HepG2 (cell line): ENCODE measurements around the gene MYO3B. TPM values are rescaled to one million over a fixed set of nuclear protein-coding genes. Genes with fewer than 3 reads are reported as not detected.

Experiments
- ATAC-seq: fragments of 200-7000 bp; cut with Tn5 transposase; 3 replicates; pipeline ENCODE4 v1.9.1; 2020; ENCODE audit warnings: mild to moderate bottlenecking, moderate library complexity
- BruUV-seq: library from RNA; stranded (reverse); fragments of 400-500 nt; replicated peaks from 2 replicates; lab custom pipeline; 2021; lab: Mats Ljungman, UMichigan
- CTCF ChIA-PET: fragments of 300-600 bp; formaldehyde crosslinking; extraction: SDS; loops from one replicate; lab custom pipeline; 2021; ENCODE audit warnings: low total read pairs, inconsistent platforms, low intra/inter-chr PET ratio; lab: Yijun Ruan, JAX
- POLR2A ChIA-PET: fragments of 350-600 bp; sonication (Branson Sonifier 250); formaldehyde crosslinking; loops from one replicate; lab custom pipeline; 2020; ENCODE audit warnings: antibody characterized with exemption, inconsistent platforms; lab: Yijun Ruan, JAX
- DNase-seq: peaks from one replicate; pipeline ENCODE4 v3.0.0-alpha.2; 2015; ENCODE audit warnings: low spot score
- FAIRE-seq: peaks from 3 replicates; lab custom pipeline; 2011; peaks lifted over from hg19 to GRCh38; lab: Jason Lieb, UNC
- H2AFZ ChIP-seq: one replicate; pipeline ENCODE4 v1.6.1; 2011; ENCODE audit warnings: low read length, inconsistent platforms
- H3K27ac ChIP-seq: fragments of 300-600 bp; 3 replicates; pipeline ENCODE4 v1.8.0; 2011; ENCODE audit warnings: mixed run types, mild to moderate bottlenecking, mixed read lengths, low read length, inconsistent platforms; ENCODE audit not compliant: insufficient read depth; ENCODE audit errors: extremely low read length
- H3K27me3 ChIP-seq, 2 experiments: fragments of 200-600 bp in 1 of 2; 2 replicates in 1 of 2; 3 replicates in 1 of 2; pipeline versions ENCODE4 v1.6.0 to v1.8.0; 2011; ENCODE audit warnings: low read length in 2 of 2, mild to moderate bottlenecking in 2 of 2, moderate library complexity in 2 of 2, inconsistent platforms in 1 of 2; ENCODE audit not compliant: insufficient read depth in 2 of 2, control insufficient read depth in 1 of 2
- H3K36me3 ChIP-seq, 2 experiments: fragments of 200-600 bp in 1 of 2; replicated peaks in 1 of 2; 2 replicates in 1 of 2; 3 replicates in 1 of 2; pipeline versions ENCODE4 v1.5.1 to v1.8.0; 2011; ENCODE audit warnings: low read length in 2 of 2, inconsistent platforms in 1 of 2; ENCODE audit not compliant: insufficient read depth in 2 of 2, control insufficient read depth in 1 of 2
- H3K4me1 ChIP-seq: 2 replicates; pipeline ENCODE4 v1.5.1; 2012; ENCODE audit warnings: low read length, inconsistent platforms; ENCODE audit not compliant: insufficient read depth
- H3K4me2 ChIP-seq: 2 replicates; pipeline ENCODE4 v1.6.0; 2011; ENCODE audit warnings: low read depth, low read length, inconsistent platforms
- H3K4me3 ChIP-seq, 3 experiments: fragments of 200-600 bp in 1 of 3; sonication (generic), shearing (Covaris generic) in 1 of 3; replicated peaks in 1 of 3; 2 replicates each; pipeline ENCODE4 v1.5.1; 2011 to 2016; ENCODE audit warnings: low read length in 3 of 3, inconsistent platforms in 2 of 3, low read depth in 2 of 3, mild to moderate bottlenecking in 2 of 3, control low read depth in 1 of 3, mixed read lengths in 1 of 3; ENCODE audit not compliant: insufficient read depth in 1 of 3
- H3K79me2 ChIP-seq: one replicate; pipeline ENCODE4 v1.6.1; 2011; ENCODE audit warnings: low read length, inconsistent platforms; ENCODE audit not compliant: insufficient read depth
- H3K9ac ChIP-seq: 2 replicates; pipeline ENCODE4 v1.6.0; 2011; ENCODE audit warnings: mild to moderate bottlenecking, low read depth, low read length, inconsistent platforms; ENCODE audit not compliant: insufficient read depth
- H3K9me3 ChIP-seq: 2 replicates; pipeline ENCODE4 v1.5.1; 2012; ENCODE audit warnings: mild to moderate bottlenecking, low read length
- H4K20me1 ChIP-seq: 2 replicates; pipeline ENCODE4 v1.6.0; 2011; ENCODE audit warnings: inconsistent platforms, mild to moderate bottlenecking, low read length, moderate library complexity; ENCODE audit not compliant: insufficient read depth
- ADNP ChIP-seq: sonication (generic); formaldehyde crosslinking; IDR thresholded peaks from 2 replicates; pipeline ENCODE4 v1.4.0; 2020; ENCODE audit warnings: missing genetic modification reagents
- GLI4 ChIP-seq: sonication (generic); formaldehyde crosslinking; IDR thresholded peaks from 2 replicates; pipeline ENCODE4 v1.5.1; 2020; ENCODE audit warnings: missing genetic modification reagents, mild to moderate bottlenecking, moderate library complexity, borderline replicate concordance
- HDAC2 ChIP-seq: sonication (generic); formaldehyde crosslinking; IDR thresholded peaks from 2 replicates; pipeline ENCODE4 v1.4.0; 2020; ENCODE audit warnings: missing genetic modification reagents
- HOXD1 ChIP-seq: sonication (generic); formaldehyde crosslinking; IDR thresholded peaks from 2 replicates; pipeline ENCODE4 v1.5.0; 2020; ENCODE audit warnings: missing genetic modification reagents
- MXI1 ChIP-seq: IDR thresholded peaks from 3 replicates; pipeline ENCODE4 v1.6.1; 2012; ENCODE audit warnings: low read depth, low read length, inconsistent platforms, borderline replicate concordance
- SALL1 ChIP-seq: sonication (generic); formaldehyde crosslinking; IDR thresholded peaks from 2 replicates; pipeline ENCODE4 v1.8.0; 2022; ENCODE audit warnings: mild to moderate bottlenecking, missing genetic modification reagents
- SNAPC4 ChIP-seq: sonication (generic); formaldehyde crosslinking; IDR thresholded peaks from 2 replicates; pipeline ENCODE4 v1.4.0; 2020; ENCODE audit warnings: mild to moderate bottlenecking, missing genetic modification reagents
- TCF12 ChIP-seq, 2 experiments: fragments of 450-650 bp in 1 of 2; sonication (generic) in 1 of 2; formaldehyde crosslinking in 1 of 2; IDR thresholded peaks; 2 replicates each; pipeline versions ENCODE4 v1.6.1 to v1.8.0; 2017 to 2022; ENCODE audit warnings: antibody characterized with exemption in 1 of 2, mild to moderate bottlenecking in 1 of 2, missing genetic modification reagents in 1 of 2, moderate library complexity in 1 of 2
- ZFAT ChIP-seq: sonication (generic); formaldehyde crosslinking; conservative IDR thresholded peaks from 2 replicates; pipeline ENCODE4 v1.8.1; 2023; ENCODE audit warnings: missing genetic modification reagents, inconsistent platforms
- ZNF235 ChIP-seq: sonication (generic); formaldehyde crosslinking; IDR thresholded peaks from 2 replicates; pipeline ENCODE4 v1.8.1; 2023; ENCODE audit warnings: mild to moderate bottlenecking, missing genetic modification reagents, borderline replicate concordance
- ZNF773 ChIP-seq: sonication (generic); formaldehyde crosslinking; IDR thresholded peaks from 2 replicates; pipeline ENCODE4 v1.4.0; 2020; ENCODE audit warnings: missing genetic modification reagents, borderline replicate concordance
- ZNF780A ChIP-seq: sonication (generic); formaldehyde crosslinking; IDR thresholded peaks from 2 replicates; pipeline ENCODE4 v1.8.0; 2022; ENCODE audit warnings: mild to moderate bottlenecking, missing genetic modification reagents, moderate library complexity
- ZSCAN29 ChIP-seq: sonication (generic); formaldehyde crosslinking; conservative IDR thresholded peaks from 2 replicates; pipeline ENCODE4 v1.4.0; 2020; ENCODE audit warnings: mild to moderate bottlenecking, missing genetic modification reagents
- WGBS: methylation state at CpG from one replicate; pipeline ENCODE4 v1.1.6; 2017; ENCODE audit warnings: low lambda C conversion rate; 5-methylcytosine and 5-hydroxymethylcytosine counted together
- in situ Hi-C: cut with HindIII; loops from 2 replicates; pipeline ENCODE4 v1.10.0; 2017; ENCODE audit warnings: low pct_unique_long_range_greater_than_20kb; ENCODE audit not compliant: extremely low pct_ligation_motif_present
- intact Hi-C: fragments of 100-400 bp; cut with micrococcal nuclease; formaldehyde crosslinking; loops from one replicate; pipeline ENCODE4 v1.10.0; 2022; ENCODE audit not compliant: unreplicated experiment
- polyA plus RNA-seq, 8 experiments: library from polyadenylated mRNA; depleted of rRNA in 3 of 8; stranded (reverse) in 7 of 8; unstranded in 1 of 8; fragments of >200 nt; fragmentation: Illumina TruSeq in 4 of 8; extraction: Trizol in 4 of 8; gene quantifications; 2 replicates each; pipeline versions ENCODE4 v1.2.1 to v1.2.3, GENCODE V29; 2011 to 2016; ENCODE audit warnings: low read depth in 4 of 8, missing spikeins in 1 of 8, mixed read lengths in 1 of 8; ENCODE audit not compliant: insufficient read depth in 1 of 8
- total RNA-seq, 5 experiments: library from RNA; depleted of rRNA; stranded (reverse); fragments of >200 nt; fragmentation: Illumina TruSeq; extraction: Trizol; gene quantifications; 2 replicates each; pipeline ENCODE4 v1.2.3, GENCODE V29; 2016; ENCODE audit warnings: low read depth in 1 of 5
- TF ChIP-seq, protein P1 (sequence below): sonication (generic); formaldehyde crosslinking; IDR thresholded peaks from 2 replicates; pipeline ENCODE4 v1.4.0; 2020; ENCODE audit warnings: missing genetic modification reagents; ENCODE audit errors: not compliant biosample characterization
- TF ChIP-seq, protein P2 (sequence below): IDR thresholded peaks from 2 replicates; pipeline ENCODE4 v1.6.1; 2016

The MYO3B gene
- total and polyA plus RNA-seq, 2 of the 13 experiments (the other 11 are each of a cell fraction or from before 2014, with no cell fraction given): 0.01 TPM; not detected in 1

DNA sequence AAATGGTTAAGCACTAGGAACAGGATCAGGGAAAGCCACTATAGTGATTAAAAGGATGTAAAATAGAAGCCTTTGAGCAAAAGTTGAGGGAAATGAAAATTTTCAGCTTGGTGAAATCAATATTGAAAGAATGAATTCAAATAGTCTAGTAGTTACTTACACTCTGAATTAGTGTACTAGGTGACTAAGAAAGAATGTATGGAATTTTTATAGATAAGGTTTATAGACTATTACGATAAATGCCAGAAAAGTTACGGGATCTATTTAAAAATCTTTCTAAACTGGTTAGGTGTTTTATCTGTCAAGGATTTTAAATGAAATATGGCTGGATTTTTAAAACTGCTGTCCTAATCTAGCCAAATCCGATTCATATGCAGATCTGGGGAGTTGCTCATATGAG is 208.6 kb downstream of the MYO3B start:
- Histone ChIP-seq H4K20me1 (no peaks in the 10 kb centered on the region), H3K79me2 (no peaks in the 10 kb centered on the region), H3K4me2 (no peak overlapping the region), H3K27me3 (peaks cover 0 to 37% of the 10 kb centered on the region in 2 experiments; a peak in 3 of 5 replicates), H3K4me1 (no peaks in the 10 kb centered on the region), H3K4me3 (no peak overlapping the region), H3K9ac (no peak overlapping the region), H3K27ac (no peak overlapping the region), H2AFZ (no peak overlapping the region), H3K9me3 (no peaks in the 10 kb centered on the region), H3K36me3 (no peaks in the 10 kb centered on the region)
- FAIRE-seq (no peak), ATAC-seq (no peak), DNase-seq (no peak)
- ChIA-PET POLR2A (no interaction called here), CTCF (no interaction called here)
- TF ChIP-seq ZNF780A (CRISPR knock-in tag) (no peak), ADNP (no peak), ZNF235 (CRISPR knock-in tag) (no peak), MXI1 (no peak), GLI4 (CRISPR knock-in tag) (no peak), TCF12 (IDR thresholded peaks at IDR 0.05) (no peak), TCF12 (CRISPR knock-in tag; IDR thresholded peaks at IDR 0.05) (no peak), HOXD1 (CRISPR knock-in tag) (no peak), ZNF773 (no peak), HDAC2 (CRISPR knock-in tag) (no peak), ZSCAN29 (no peak), ZFAT (CRISPR knock-in tag) (no peak), SALL1 (CRISPR knock-in tag) (no peak), SNAPC4 (CRISPR knock-in tag) (no peak)
- TF ChIP-seq, protein P1, sequence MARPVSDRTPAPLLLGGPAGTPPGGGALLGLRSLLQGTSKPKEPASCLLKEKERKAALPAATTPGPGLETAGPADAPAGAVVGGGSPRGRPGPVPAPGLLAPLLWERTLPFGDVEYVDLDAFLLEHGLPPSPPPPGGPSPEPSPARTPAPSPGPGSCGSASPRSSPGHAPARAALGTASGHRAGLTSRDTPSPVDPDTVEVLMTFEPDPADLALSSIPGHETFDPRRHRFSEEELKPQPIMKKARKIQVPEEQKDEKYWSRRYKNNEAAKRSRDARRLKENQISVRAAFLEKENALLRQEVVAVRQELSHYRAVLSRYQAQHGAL (CRISPR knock-in tag): no peak
- TF ChIP-seq, protein P2, sequence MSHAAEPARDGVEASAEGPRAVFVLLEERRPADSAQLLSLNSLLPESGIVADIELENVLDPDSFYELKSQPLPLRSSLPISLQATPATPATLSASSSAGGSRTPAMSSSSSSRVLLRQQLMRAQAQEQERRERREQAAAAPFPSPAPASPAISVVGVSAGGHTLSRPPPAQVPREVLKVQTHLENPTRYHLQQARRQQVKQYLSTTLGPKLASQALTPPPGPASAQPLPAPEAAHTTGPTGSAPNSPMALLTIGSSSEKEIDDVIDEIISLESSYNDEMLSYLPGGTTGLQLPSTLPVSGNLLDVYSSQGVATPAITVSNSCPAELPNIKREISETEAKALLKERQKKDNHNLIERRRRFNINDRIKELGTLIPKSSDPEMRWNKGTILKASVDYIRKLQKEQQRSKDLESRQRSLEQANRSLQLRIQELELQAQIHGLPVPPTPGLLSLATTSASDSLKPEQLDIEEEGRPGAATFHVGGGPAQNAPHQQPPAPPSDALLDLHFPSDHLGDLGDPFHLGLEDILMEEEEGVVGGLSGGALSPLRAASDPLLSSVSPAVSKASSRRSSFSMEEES (CRISPR knock-in tag): no peak
- in situ Hi-C loops: no loop called here
- intact Hi-C loops: no loop called here
- BruUV-seq: no TSS peak
- 5% methylated on average over 3 of the region's 3 CpGs for WGBS
